GM18868 (cell line): ENCODE data around the gene PRG2.
"Not testable (repeated sequence)": the region's sequence is repeated elsewhere in the genome, so short reads cannot be mapped to it uniquely, and the experiment has no call there.

ENCODE experiments used
- ATAC-seq: cut with Tn5 transposase; IDR thresholded peaks from one replicate; pipeline ENCODE4 v1.9.1; 2021; ENCODE audit warnings: mild to moderate bottlenecking, moderate library complexity; ENCODE audit not compliant: unreplicated experiment

Gene PRG2

DNA sequence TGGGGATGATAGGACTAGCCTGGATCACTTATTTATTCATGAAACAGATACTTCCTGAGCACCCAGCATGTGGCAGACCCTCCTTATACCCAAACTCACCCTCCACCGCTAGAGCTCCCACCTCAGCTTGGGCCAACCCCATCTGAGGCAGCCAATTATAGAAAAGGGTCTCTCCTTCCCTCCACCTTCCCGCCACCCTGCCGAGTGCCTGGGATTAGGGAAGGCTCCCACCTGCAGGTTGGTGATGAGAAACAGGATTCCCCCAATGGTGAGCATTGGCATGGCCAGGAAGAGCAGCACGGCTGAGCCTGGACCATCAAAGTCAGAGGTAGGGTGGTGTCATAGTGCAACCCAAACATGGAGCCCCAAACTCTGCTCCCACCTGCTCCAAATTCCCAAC lies 30.6 kb upstream of the PRG2 start:
- ATAC-seq: no peak

DNA sequence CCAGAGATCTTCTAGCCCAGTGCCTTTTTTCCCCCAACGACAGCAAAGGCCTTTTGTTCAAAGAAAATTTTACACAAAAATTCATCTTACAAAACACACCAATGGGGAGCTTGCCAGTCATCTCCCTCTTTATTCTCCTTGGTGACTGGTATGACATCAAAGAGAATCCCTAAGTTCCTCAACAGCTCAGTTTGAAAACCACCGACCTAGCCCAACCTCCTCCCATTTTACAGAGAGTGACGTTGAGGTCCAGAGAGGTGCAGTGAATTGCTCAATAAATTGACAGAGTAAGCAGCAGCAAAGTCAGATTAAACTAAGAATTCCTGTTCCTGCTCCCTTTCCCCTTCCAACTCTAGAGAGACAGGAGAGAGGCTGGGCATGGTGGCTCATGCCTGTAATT lies 28.7 kb upstream of the PRG2 start:
- ATAC-seq: no peak

- no peak for ATAC-seq
Observed at GRCh38 chr11:57418131-57418530, 27.7 kb upstream of the PRG2 start.

- ATAC-seq: no peak
Observed at GRCh38 chr11:57417056-57417455, 26.6 kb upstream of the PRG2 start.

- ATAC-seq: no peak
Observed at GRCh38 chr11:57416436-57416835, 26.0 kb upstream of the PRG2 start.

- peak; percentile 70 for ATAC-seq
Observed at GRCh38 chr11:57414612-57415212, 24.3 kb upstream of the PRG2 start.

- no peak for ATAC-seq
Observed at GRCh38 chr11:57413681-57414080, 23.2 kb upstream of the PRG2 start.

- ATAC-seq: no peak
Observed at GRCh38 chr11:57410287-57410686, 19.8 kb upstream of the PRG2 start.

GRCh38 chr11:57409321-57410100 lies 19.1 kb upstream of the PRG2 start:
- no peak for ATAC-seq

- no peak for ATAC-seq
Observed at GRCh38 chr11:57408771-57409170, 18.3 kb upstream of the PRG2 start.

DNA sequence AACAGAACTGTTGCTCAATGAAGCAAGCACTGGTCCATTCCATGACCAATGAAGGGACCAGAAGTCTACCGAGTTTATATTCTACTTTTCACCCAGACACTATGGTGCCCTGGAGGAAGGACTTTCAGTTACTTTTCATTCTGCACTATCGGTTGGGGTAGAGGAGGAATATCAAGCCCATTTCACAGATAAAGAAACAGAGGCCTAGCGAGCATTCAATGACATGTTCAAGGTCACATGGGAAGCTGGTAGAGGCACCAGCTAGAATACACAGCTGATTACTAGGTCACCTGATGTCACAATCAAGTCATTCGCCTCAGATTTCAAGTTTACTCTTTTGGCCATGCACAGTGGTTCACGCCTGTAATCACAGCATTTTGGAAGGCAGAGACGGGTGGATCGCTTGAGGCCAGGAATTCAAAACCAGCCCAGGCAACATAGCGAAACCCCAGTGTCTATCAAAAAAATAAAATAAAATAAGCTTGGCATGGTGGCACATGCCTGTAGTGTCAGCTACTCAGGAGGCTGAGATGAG lies 17.6 kb upstream of the PRG2 start:
- no peak for ATAC-seq

DNA sequence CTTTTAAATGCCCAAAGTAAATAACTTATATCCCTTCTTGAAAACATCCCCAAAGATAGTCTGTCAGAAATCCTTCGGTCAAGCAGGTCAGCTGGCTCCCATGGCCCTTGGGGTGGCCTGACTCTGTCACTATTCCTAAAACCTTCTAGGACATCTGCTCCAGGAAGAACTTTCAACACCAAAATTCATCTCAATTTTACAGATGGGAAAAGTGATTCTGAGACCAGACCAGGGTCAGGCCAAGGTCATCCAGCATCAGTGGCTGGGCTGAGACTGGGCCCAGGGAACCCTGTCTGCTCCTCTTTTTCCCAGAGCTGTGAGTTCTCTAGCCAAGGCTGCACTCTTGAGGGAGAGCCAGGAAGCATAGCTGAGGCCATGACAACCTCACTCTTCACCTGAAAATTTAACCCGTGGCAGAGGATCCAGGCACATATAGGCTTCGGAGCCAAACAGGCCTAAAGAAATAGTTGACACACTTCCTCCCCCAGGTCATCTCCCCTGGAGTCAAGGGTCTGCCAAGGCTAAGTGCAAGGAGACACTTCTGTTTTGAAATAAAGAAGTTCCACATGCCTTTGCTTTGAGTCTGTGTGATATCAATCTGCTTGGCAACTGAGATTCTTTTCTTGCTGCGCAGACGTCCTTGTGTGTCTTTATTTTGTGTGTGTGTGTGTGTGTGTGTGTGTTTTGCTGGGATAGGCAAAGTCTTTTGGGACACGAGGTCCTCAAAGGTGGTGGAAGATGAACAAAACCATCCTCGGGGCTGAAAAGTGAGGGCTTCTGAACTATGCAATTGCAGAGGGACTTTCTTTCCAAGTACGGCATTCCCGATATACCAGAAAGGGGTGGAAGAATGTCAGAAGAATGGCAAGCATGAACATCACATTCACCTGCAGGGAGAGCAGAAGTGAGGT lies 16.8 kb upstream of the PRG2 start:
- no peak for ATAC-seq

GRCh38 chr11:57406337-57406904 lies 16.0 kb upstream of the PRG2 start:
- ATAC-seq: peak; percentile 74

DNA sequence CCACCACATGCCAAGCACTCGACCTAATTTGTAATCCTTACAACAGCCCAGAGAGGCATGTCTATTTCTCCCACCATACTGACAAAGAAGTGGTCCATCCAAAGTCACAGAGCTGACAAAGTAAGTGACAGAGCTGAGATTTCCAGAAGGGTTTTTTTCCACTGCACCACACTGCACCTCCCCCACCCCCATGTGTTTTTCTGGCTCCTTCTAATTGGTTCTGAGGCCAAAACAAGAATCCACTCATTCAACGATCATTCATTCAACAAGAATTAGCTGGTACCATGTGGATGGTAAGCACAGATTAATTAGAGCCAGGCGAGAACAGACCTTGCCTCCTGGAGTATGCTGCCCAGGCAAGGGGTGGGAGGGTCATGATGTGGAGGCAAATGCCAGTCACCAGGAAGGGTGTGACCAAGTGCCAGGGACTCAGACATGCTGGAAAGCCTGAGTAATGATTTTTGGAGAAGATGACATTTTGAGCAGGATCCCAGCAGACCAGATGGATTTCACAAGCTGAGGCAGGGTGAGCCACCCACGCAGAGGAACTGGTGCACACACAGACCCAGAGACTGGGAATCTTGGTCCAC lies 14.9 kb upstream of the PRG2 start:
- no peak for ATAC-seq

DNA sequence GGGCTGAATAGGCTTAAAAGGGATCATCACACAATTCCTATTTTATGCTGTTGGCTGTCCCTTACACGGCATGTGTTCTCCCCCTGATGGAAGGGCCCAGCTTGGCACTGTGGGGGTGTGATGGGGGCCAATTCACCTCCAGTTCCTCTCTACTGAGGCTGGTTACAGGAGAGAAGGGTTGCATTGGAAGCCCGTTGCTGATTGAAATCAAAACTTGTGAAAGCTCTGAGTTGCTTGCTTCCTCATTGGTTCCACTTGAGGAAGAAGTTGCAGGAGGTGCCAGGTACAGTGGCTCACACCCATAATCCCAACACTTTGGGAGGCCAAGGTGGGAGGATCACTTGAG lies 13.3 kb upstream of the PRG2 start:
- peak; percentile 45 for ATAC-seq

DNA sequence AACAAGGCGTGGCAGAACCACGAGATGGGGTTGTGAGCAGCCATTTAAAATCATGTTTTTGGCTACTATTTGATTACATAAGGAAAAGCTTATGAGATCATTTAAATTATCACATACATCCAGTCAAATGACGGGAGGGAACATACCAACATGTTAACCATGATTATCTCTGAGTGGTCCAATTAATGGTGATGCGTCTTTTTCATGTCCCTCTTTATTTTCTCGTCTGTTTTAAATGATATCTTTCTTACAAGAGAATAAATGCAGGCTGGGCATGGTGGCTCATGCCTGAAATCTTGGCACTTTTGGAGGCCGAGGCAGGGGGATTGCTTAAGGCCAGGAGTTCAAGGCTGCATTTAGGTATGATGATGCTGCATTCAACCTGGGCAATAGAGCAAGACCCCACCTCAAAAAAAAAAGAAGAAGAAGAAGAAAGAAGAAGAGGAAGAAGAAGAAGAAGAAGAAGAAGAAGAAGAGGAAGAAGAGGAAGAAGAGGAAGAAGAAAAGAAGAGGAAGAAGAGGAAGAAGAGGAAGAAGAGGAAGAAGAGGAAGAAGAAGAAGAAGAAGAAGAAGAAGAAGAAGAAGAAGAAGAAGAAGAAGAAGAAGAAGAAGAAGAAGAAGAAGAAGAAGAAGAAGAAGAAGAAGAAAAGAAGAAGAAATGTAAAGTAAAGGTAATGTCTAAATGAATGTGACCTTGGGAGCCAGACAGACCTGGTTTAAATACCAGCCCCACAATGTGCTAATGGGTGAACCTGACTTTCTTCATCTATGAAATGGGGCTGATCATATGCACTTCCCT lies 12.8 kb upstream of the PRG2 start:
- not testable (repeated sequence) for ATAC-seq

DNA sequence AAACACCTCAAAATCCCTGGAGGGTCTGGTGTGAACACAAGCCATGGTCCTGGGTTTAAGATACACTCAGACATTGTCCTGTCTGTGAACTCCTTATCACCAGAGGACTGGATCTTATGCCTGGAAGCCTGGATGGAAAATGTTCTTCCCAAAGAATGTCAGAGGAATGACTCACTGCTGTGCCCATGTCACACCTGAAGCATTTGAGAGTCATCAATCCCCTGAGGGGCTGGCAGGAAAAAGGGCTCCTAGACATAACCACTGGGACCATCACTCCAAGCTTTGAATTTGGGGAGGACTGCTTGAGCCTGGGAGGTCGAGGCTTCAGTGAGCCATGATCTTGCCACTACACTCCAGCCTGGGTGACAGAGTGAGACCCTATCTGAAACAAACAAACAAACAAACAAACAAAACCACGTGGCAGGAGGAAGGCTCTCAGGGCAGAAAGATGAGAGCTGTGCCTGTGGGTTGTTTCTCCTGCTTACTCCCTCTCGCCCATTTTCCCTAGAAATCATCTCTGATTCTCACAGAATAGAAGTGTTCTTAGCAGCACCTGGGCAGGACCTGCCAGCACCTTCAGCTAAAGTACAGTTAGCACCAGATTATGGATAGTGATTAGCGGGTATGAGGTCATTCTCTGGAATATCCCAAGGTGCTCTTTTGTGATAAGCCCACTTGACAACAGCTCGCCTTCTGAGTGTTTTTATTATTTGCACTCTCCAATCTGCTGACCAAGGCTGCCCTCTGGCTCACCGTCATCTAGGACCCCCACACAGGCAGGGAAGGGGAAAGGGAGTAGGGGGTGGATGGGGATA lies 11.9 kb upstream of the PRG2 start:
- no peak for ATAC-seq

GRCh38 chr11:57399972-57400578 lies 9.6 kb upstream of the PRG2 start:
- no peak for ATAC-seq

DNA sequence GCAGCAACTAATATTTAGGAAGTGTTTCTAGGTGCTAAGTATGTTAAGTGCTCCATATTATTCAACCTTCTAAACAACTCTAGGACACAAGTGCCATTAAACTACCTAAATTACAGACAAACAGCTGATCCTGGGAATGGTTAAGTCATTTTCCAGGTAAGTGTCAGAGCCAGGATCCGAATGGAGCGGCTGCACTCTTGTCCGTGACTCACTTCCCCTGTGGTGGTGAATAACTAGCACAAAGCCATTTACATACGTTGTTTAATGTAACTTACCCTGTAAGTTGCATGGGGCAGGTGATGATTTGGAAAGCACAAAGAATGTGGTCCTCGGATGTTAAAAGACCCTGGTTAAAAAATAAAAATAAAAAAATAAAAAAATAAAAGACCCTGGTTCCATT lies 8.8 kb upstream of the PRG2 start:
- no peak for ATAC-seq
